GM19397 (cell line): ENCODE results near the gene PHF1.

Source experiments
- ATAC-seq: cut with Tn5 transposase; IDR thresholded peaks from one replicate; pipeline ENCODE4 v1.9.1; 2021; ENCODE audit warnings: mild to moderate bottlenecking, moderate library complexity; ENCODE audit not compliant: unreplicated experiment

PHF1 gene

GRCh38 chr6:33453393-33454008 is 42.7 kb downstream of the PHF1 start:
- no peak for ATAC-seq

DNA sequence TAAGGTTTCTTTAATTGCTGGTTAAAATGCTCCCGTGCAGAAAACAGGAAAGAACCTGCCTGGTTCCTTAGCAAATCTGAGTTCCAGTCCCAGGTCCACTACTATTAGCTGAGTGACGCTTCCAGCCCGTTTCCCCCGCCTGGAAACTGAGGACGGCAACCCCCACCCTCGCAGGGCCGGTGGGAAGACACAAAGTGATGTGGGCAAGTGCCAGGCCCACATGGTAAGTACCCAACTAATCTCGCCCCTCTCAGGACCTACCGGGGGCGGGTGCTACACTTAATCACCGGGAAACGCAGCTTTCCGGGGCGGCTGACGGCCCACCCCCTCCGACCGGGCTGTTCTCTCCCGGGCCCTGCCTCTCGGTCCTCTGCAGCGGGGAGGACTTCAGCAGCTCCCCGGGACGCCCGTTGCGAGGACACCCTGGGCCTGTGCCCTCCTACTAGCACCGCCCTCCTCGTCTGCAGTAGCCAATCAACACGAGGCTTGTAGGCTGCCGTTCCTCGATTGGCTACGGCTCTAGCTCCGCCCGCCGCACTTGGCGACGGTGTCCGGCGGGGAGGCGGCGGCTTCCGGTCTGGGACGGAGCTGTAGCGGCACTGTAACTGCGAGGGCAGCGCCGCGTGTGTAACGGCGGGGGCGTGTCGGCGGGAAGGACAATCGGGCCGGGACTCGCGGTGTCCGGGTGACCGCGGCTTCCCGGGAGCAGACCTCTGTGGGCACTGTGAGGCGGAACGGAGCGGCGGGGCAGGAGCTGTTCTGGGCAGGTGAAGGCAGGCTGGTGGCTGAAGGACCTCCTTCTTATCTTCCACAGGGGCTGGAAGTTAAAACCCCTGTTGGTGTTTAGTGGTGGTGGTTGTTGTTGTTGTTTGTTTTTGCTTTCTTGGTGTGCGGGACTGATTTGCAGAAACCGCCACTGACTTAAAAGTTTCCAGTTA is 43.5 kb downstream of the PHF1 start, which contains the start of gene ZBTB9:
Gene ZBTB9, plus strand, starts transcription at position 568 of the 938 bp plus-strand sequence. CDS start 525 bp downstream, outside the sequence.
- ATAC-seq: peak; percentile 98

DNA sequence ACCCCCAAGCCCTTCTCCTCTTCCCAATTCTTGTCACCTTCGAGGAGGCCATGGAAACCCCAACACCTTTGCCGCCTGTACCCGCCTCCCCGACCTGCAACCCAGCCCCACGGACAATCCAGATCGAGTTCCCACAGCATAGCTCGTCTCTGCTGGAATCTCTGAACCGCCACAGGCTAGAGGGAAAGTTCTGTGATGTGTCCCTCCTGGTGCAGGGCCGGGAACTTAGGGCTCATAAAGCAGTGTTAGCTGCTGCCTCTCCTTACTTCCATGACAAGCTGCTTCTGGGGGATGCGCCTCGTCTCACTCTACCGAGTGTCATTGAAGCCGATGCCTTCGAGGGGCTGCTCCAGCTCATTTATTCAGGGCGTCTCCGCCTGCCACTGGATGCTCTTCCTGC is 44.2 kb downstream of the PHF1 start:
- no peak for ATAC-seq

- no peak for ATAC-seq
Measured at GRCh38 chr6:33456156-33456555, 45.3 kb downstream of the PHF1 start.

- ATAC-seq: no peak
Measured at GRCh38 chr6:33458676-33459075, 47.9 kb downstream of the PHF1 start.

DNA sequence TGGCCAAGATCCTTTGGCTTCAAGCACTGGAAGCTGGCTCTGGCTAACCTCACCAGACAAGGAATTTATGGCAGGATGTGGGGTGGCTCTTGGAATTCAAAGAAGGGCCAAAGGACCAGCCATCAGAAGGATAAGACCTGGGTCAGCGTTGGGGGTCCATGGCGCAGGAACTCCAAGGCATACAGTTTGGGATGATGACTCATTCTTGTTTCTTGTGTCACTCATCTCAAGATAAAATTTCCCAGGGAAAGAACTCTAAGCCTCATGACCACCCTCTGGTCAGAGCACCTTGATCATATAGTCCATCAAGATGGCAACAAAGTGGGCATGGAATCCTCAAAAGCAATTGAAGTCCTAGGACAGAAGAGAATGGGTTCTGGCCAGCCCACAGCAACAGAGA is 48.4 kb downstream of the PHF1 start:
- no peak for ATAC-seq
